Right lobe of liver (tissue), 6 donors: ENCODE measurements around the gene PDE4B. TPM values are rescaled to one million over a fixed set of nuclear protein-coding genes. Genes with fewer than 3 reads are reported as not detected.

ENCODE experiments used
- ATAC-seq, 4 donors: fragments of 200-7000 bp; cut with Tn5 transposase; one replicate each; pipeline ENCODE4 v1.9.1; 2020; ENCODE audit warnings: mild to moderate bottlenecking in 4 of 4, moderate library complexity in 4 of 4
- DNase-seq, 3 donors: peaks; one replicate each; pipeline ENCODE4 v3.0.0-alpha.2; 2020
- H3K27ac ChIP-seq, 3 donors: fragments of 200-600 bp; one replicate each; pipeline ENCODE4 v1.8.0; 2022
- H3K27me3 ChIP-seq, 2 donors: fragments of 200-600 bp; one replicate each; pipeline ENCODE4 v1.8.0; 2022
- H3K36me3 ChIP-seq, 4 donors: fragments of 200-600 bp; sonication (generic) in 1 of 4; one replicate each; pipeline versions ENCODE4 v1.5.1 to v1.8.0; 2017 to 2022; ENCODE audit warnings: control low read depth in 1 of 4
- H3K4me1 ChIP-seq, 4 donors: fragments of 200-600 bp; sonication (generic) in 1 of 4; one replicate each; pipeline versions ENCODE4 v1.5.1 to v1.8.0; 2017 to 2022; ENCODE audit warnings: control low read depth in 1 of 4
- H3K4me3 ChIP-seq, 3 donors: fragments of 200-600 bp; one replicate each; pipeline ENCODE4 v1.8.0; 2022
- H3K9me3 ChIP-seq, 4 donors: fragments of 200-600 bp; sonication (generic) in 1 of 4; one replicate each; pipeline versions ENCODE4 v1.5.1 to v1.8.0; 2017 to 2022; ENCODE audit warnings: control low read depth in 1 of 4
- CTCF ChIP-seq, 4 donors: fragments of 200-600 bp in 3 of 4; fragments of 450-650 bp in 1 of 4; IDR thresholded peaks; one replicate each; pipeline versions ENCODE4 v1.5.1 to v1.8.0; 2016 to 2022; ENCODE audit warnings: antibody characterized with exemption in 4 of 4, mild to moderate bottlenecking in 2 of 4
- POLR2A ChIP-seq: fragments of 450-650 bp; IDR thresholded peaks from one replicate; pipeline ENCODE4 v1.6.1; 2017; ENCODE audit warnings: antibody characterized with exemption, mild to moderate bottlenecking
- WGBS: methylation state at CpG from one replicate; pipeline ENCODE4 v1.1.6; 2018; ENCODE audit warnings: low coverage, low lambda C conversion rate; ENCODE audit not compliant: insufficient coverage; ENCODE audit errors: missing lambda C conversion rate; 5-methylcytosine and 5-hydroxymethylcytosine counted together
- intact Hi-C, 2 donors: fragments of 100-400 bp; cut with DNase I; formaldehyde crosslinking; loops; one replicate each; pipeline versions ENCODE4 v1.11.2 to v1.14.1; 2022
- total RNA-seq, 6 experiments: library from RNA; depleted of rRNA in 2 of 6; stranded (reverse); fragments of >200 nt in 2 of 6; fragmentation: NEBNext Ultra II Directional in 3 of 6; extraction: Animal tissue kit (Norgen Biotek cat#: 25700) in 3 of 6; gene quantifications; one replicate each; pipeline versions ENCODE4 v1.1.0 to v1.2.4, GENCODE V29; 2016 to 2023
- donor health status: DM: no; HTN: yes; CAD: no.
- donor health status: DM: no; HTN: no; CAD: no.
- donor health status: DM: no; HTN: no; CAD: no.
- donor health status: DM: no; HTN: yes; CAD: no.
- donor health status: DM: no; HTN: yes; CAD: no.

PDE4B gene
- total RNA-seq, 6 experiments from 2014 or later, result 1.4 to 6.4 (median 2.4) TPM

- no peaks in the 10 kb centered on the region for H3K4me1 ChIP-seq
- no peak overlapping the region for H3K4me3 ChIP-seq
- no peaks in the 10 kb centered on the region for H3K27me3 ChIP-seq
- H3K36me3 ChIP-seq, result no peaks in the 10 kb centered on the region
- DNase-seq, result no peak
- no peaks in the 10 kb centered on the region for H3K9me3 ChIP-seq
- TF ChIP-seq POLR2A (no peak), CTCF (IDR thresholded peaks at IDR 0.05) (no peak)
- ATAC-seq, result no peak
- no peak overlapping the region for H3K27ac ChIP-seq
- intact Hi-C loops, result no loop called here
Observed at GRCh38 chr1:65824103-65824502, 31.4 kb downstream of the PDE4B start.

- Histone ChIP-seq H3K9me3 (no peaks in the 10 kb centered on the region), H3K27ac (no peak overlapping the region), H3K36me3 (no peaks in the 10 kb centered on the region), H3K4me1 (no peaks in the 10 kb centered on the region), H3K4me3 (no peak overlapping the region), H3K27me3 (no peaks in the 10 kb centered on the region)
- intact Hi-C loops, result no loop called here
- ATAC-seq (no peak), DNase-seq (no peak)
- 65% methylated on average over 1 of the region's 1 CpG for WGBS
- TF ChIP-seq POLR2A (no peak), CTCF (IDR thresholded peaks at IDR 0.05) (no peak)
Observed at GRCh38 chr1:65825741-65826140, 33.0 kb downstream of the PDE4B start.

GRCh38 chr1:65826782-65827181 lies 34.1 kb downstream of the PDE4B start:
- Histone ChIP-seq H3K4me3 (no peak overlapping the region), H3K27ac (no peak overlapping the region), H3K4me1 (no peaks in the 10 kb centered on the region), H3K27me3 (no peaks in the 10 kb centered on the region), H3K9me3 (no peaks in the 10 kb centered on the region), H3K36me3 (no peaks in the 10 kb centered on the region)
- WGBS, result 46% methylated on average over 3 of the region's 3 CpGs
- ATAC-seq (no peak), DNase-seq (no peak)
- intact Hi-C loops, result no loop called here
- TF ChIP-seq POLR2A (no peak), CTCF (IDR thresholded peaks at IDR 0.05) (no peak)

GRCh38 chr1:65827346-65827745 lies 34.7 kb downstream of the PDE4B start:
- Histone ChIP-seq H3K36me3 (no peaks in the 10 kb centered on the region), H3K27ac (no peak overlapping the region), H3K4me3 (no peak overlapping the region), H3K4me1 (no peaks in the 10 kb centered on the region), H3K9me3 (no peaks in the 10 kb centered on the region), H3K27me3 (no peaks in the 10 kb centered on the region)
- DNase-seq (no peak), ATAC-seq (no peak)
- no peak for TF ChIP-seq POLR2A
- TF ChIP-seq CTCF (IDR thresholded peaks at IDR 0.05), result no peak
- WGBS, result 31% methylated on average over 1 of the region's 1 CpG
- intact Hi-C loops, result no loop called here

GRCh38 chr1:65830306-65830705 lies 37.6 kb downstream of the PDE4B start:
- no peak overlapping the region for H3K27ac ChIP-seq
- no peak overlapping the region for H3K4me3 ChIP-seq
- TF ChIP-seq CTCF (IDR thresholded peaks at IDR 0.05) (no peak), POLR2A (no peak)
- H3K36me3 ChIP-seq, result no peaks in the 10 kb centered on the region
- no peaks in the 10 kb centered on the region for H3K27me3 ChIP-seq
- no peak for DNase-seq
- H3K4me1 ChIP-seq, result no peaks in the 10 kb centered on the region
- intact Hi-C loops, result no loop called here
- WGBS, result 77% methylated on average over 1 of the region's 1 CpG
- ATAC-seq, result no peak
- H3K9me3 ChIP-seq, result no peaks in the 10 kb centered on the region
